Endothelial cell of umbilical vein (primary cell): ENCODE data around the gene PKNOX1.

ENCODE experiments used
- EZH2 ChIP-seq: IDR thresholded peaks from 2 replicates; pipeline ENCODE4 v1.6.1; 2012; ENCODE audit warnings: borderline replicate concordance, low read depth, mild to moderate bottlenecking, moderate library complexity, low read length, inconsistent platforms; ENCODE audit not compliant: severe bottlenecking
- GATA2 ChIP-seq: IDR thresholded peaks from 2 replicates; pipeline ENCODE4 v1.7.0; 2011; ENCODE audit warnings: low read depth, mild to moderate bottlenecking, moderate library complexity, mixed read lengths, low read length; ENCODE audit not compliant: insufficient read length, insufficient read depth
- JUN ChIP-seq: IDR thresholded peaks from 2 replicates; pipeline ENCODE4 v1.6.1; 2011; ENCODE audit warnings: borderline replicate concordance, low read depth; ENCODE audit not compliant: insufficient read length, insufficient read depth
- MYC ChIP-seq: IDR thresholded peaks from one replicate; pipeline ENCODE4 v1.6.1; 2011; ENCODE audit warnings: mild to moderate bottlenecking, low read depth, low read length
- POLR2A ChIP-seq: IDR thresholded peaks from 2 replicates; pipeline ENCODE4 v1.6.1; 2012; ENCODE audit warnings: low read depth, mild to moderate bottlenecking, control low read depth, low read length
- POLR2AphosphoS5 ChIP-seq: IDR thresholded peaks from 2 replicates; pipeline ENCODE4 v1.6.1; 2012; ENCODE audit warnings: low read depth, mild to moderate bottlenecking, control low read depth, low read length, moderate library complexity; ENCODE audit not compliant: insufficient read depth
- TF ChIP-seq, protein P1 (sequence below), 2 donors: IDR thresholded peaks; 1 replicate in 1 of 2; 2 replicates in 1 of 2; pipeline ENCODE4 v1.5.1; 2011; ENCODE audit warnings: low read length in 2 of 2, mild to moderate bottlenecking in 2 of 2, moderate library complexity in 2 of 2, control low read depth in 1 of 2, inconsistent platforms in 1 of 2, low read depth in 1 of 2; ENCODE audit not compliant: insufficient read depth in 1 of 2; ENCODE audit errors: extremely low read depth in 1 of 2
- TF ChIP-seq, protein P2 (sequence below): IDR thresholded peaks from 2 replicates; pipeline ENCODE4 v1.6.1; 2011; ENCODE audit not compliant: insufficient read depth, insufficient read length

DNA sequence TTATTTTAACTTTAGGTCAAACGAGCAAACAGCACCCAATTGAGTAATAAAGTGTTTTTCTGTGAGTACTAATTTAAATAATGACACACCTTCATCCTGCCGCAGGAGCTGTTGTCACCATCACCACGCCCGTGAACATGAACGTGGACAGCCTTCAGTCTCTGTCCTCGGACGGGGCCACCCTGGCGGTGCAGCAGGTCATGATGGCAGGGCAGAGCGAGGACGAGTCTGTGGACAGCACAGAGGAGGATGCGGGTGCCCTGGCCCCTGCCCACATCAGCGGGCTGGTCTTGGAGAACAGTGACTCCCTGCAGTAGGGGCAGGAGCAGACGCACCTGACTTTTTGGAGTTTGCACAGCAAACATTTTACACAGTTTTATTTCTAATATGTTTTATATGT, 55.4 kb downstream of the PKNOX1 start:
- TF ChIP-seq, protein P1, sequence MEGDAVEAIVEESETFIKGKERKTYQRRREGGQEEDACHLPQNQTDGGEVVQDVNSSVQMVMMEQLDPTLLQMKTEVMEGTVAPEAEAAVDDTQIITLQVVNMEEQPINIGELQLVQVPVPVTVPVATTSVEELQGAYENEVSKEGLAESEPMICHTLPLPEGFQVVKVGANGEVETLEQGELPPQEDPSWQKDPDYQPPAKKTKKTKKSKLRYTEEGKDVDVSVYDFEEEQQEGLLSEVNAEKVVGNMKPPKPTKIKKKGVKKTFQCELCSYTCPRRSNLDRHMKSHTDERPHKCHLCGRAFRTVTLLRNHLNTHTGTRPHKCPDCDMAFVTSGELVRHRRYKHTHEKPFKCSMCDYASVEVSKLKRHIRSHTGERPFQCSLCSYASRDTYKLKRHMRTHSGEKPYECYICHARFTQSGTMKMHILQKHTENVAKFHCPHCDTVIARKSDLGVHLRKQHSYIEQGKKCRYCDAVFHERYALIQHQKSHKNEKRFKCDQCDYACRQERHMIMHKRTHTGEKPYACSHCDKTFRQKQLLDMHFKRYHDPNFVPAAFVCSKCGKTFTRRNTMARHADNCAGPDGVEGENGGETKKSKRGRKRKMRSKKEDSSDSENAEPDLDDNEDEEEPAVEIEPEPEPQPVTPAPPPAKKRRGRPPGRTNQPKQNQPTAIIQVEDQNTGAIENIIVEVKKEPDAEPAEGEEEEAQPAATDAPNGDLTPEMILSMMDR (IDR thresholded peaks at IDR 0.05; ENCODE audit: extremely low read depth in 1 of 2, insufficient read depth in 1 of 2, low read depth in 1 of 2, low read length in 2 of 2): no peak
- TF ChIP-seq POLR2AphosphoS5 (no peak), POLR2A (no peak), EZH2 (no peak), JUN (no peak), MYC (no peak), GATA2 (no peak)
- TF ChIP-seq, protein P2, sequence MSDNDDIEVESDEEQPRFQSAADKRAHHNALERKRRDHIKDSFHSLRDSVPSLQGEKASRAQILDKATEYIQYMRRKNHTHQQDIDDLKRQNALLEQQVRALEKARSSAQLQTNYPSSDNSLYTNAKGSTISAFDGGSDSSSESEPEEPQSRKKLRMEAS: no peak
